Mucosa of descending colon (tissue), 3 donors: Measurements from ENCODE around the gene EIPR1. TPM values are rescaled to one million over a fixed set of nuclear protein-coding genes. Genes with fewer than 3 reads are reported as not detected.
A peak's percentile ranks its signal among the peaks of the same experiment; 100 is the strongest.

Experiments used
- ATAC-seq: fragments of 200-7000 bp; cut with Tn5 transposase; one replicate; pipeline ENCODE4 v1.9.1; 2020; ENCODE audit warnings: mild to moderate bottlenecking, moderate library complexity
- DNase-seq, 3 donors: peaks; one replicate each; pipeline ENCODE4 v3.0.0-alpha.2; 2020
- H3K36me3 ChIP-seq: fragments of 200-600 bp; one replicate; pipeline ENCODE4 v1.8.0; 2021; ENCODE audit warnings: low read depth, mild to moderate bottlenecking
- H3K4me1 ChIP-seq: fragments of 200-600 bp; one replicate; pipeline ENCODE4 v1.8.0; 2021; ENCODE audit warnings: low read depth, mild to moderate bottlenecking
- H3K4me3 ChIP-seq: fragments of 200-600 bp; one replicate; pipeline ENCODE4 v1.8.0; 2021; ENCODE audit warnings: mild to moderate bottlenecking
- H3K9me3 ChIP-seq: fragments of 200-600 bp; one replicate; pipeline ENCODE4 v1.8.0; 2021; ENCODE audit warnings: mild to moderate bottlenecking
- CTCF ChIP-seq: fragments of 200-600 bp; IDR thresholded peaks from one replicate; pipeline ENCODE4 v1.8.0; 2022; ENCODE audit warnings: antibody characterized with exemption, mild to moderate bottlenecking
- intact Hi-C, 2 donors: fragments of 100-400 bp; cut with DNase I in 1 of 2; cut with micrococcal nuclease in 1 of 2; formaldehyde crosslinking; loops; one replicate each; pipeline versions ENCODE4 v1.11.0 to v1.11.1; 2022; cut with DNase I, micrococcal nuclease
- total RNA-seq, 3 donors: library from RNA; stranded (reverse); fragmentation: NEBNext Ultra II Directional in 2 of 3; extraction: Animal tissue kit (Norgen Biotek cat#: 25700) in 2 of 3; gene quantifications; one replicate each; pipeline versions ENCODE4 v1.2.1 to v1.2.4, GENCODE V29; 2021 to 2023
- donor health status: DM: no; HTN: no; CAD: no; lungs with moderate emphysema.
- donor health status: DM: no; HTN: no; CAD: no.
- donor health status: DM: no; HTN: yes; CAD: no.

The EIPR1 gene
- total RNA-seq, 3 donors from 2014 or later: 15.9 to 27.1 (median 25.0) TPM

- Histone ChIP-seq H3K36me3 (no peaks in the 10 kb centered on the region), H3K4me1 (no peaks in the 10 kb centered on the region)
Measured at GRCh38 chr2:3192281-3192818, 185.3 kb downstream of the EIPR1 start.

GRCh38 chr2:3189961-3190360 lies 187.7 kb downstream of the EIPR1 start:
- Histone ChIP-seq H3K4me1 (no peaks in the 10 kb centered on the region), H3K9me3 (no peaks in the 10 kb centered on the region), H3K36me3 (no peaks in the 10 kb centered on the region), H3K4me3 (no peak overlapping the region)
- intact Hi-C loops: no loop called here
- ATAC-seq (no peak), DNase-seq (peak in 1 of 3 donors; percentile 4)
- TF ChIP-seq CTCF: no peak

More at GRCh38 chr2:3192281-3192818, 185.3 kb downstream of the EIPR1 start:
- DNase-seq (no peak), ATAC-seq (no peak)
- no peak for TF ChIP-seq CTCF
- Histone ChIP-seq H3K4me3 (no peak overlapping the region), H3K9me3 (no peaks in the 10 kb centered on the region)
- intact Hi-C loops: no loop called here

- intact Hi-C loops: no loop called here
- Histone ChIP-seq H3K9me3 (no peaks in the 10 kb centered on the region), H3K4me1 (no peaks in the 10 kb centered on the region), H3K4me3 (no peak overlapping the region), H3K36me3 (no peaks in the 10 kb centered on the region)
- DNase-seq (peak in 1 of 3 donors; percentile 1), ATAC-seq (no peak)
- no peak for TF ChIP-seq CTCF
Measured at GRCh38 chr2:3189076-3189591, 188.5 kb downstream of the EIPR1 start.

GRCh38 chr2:3188405-3188946 lies 189.1 kb downstream of the EIPR1 start:
- DNase-seq: peak in 1 of 3 donors; percentile 8

GRCh38 chr2:3187467-3187866 lies 190.2 kb downstream of the EIPR1 start:
- ATAC-seq (no peak), DNase-seq (peak in 1 of 3 donors; percentile 9)
- Histone ChIP-seq H3K4me1 (no peaks in the 10 kb centered on the region), H3K36me3 (no peaks in the 10 kb centered on the region), H3K4me3 (no peak overlapping the region), H3K9me3 (no peaks in the 10 kb centered on the region)
- TF ChIP-seq CTCF: no peak
- intact Hi-C loops: no loop called here

More at GRCh38 chr2:3188405-3188946, 189.1 kb downstream of the EIPR1 start:
- Histone ChIP-seq H3K4me3 (no peak overlapping the region), H3K4me1 (no peaks in the 10 kb centered on the region), H3K9me3 (no peaks in the 10 kb centered on the region), H3K36me3 (no peaks in the 10 kb centered on the region)
- ATAC-seq: no peak
- intact Hi-C loops: no loop called here
- no peak for TF ChIP-seq CTCF
